K562 (cell line): Measurements from ENCODE around the gene ST6GALNAC2. TPM values are rescaled to one million over a fixed set of nuclear protein-coding genes. Genes with fewer than 3 reads are reported as not detected.

ENCODE experiments used
- ARID2 ChIP-seq: fragments of 450-650 bp; IDR thresholded peaks from 2 replicates; pipeline ENCODE4 v1.6.1; 2017; ENCODE audit warnings: antibody characterized with exemption, mild to moderate bottlenecking
- COPS2 ChIP-seq: fragments of 450-650 bp; conservative IDR thresholded peaks from 2 replicates; pipeline ENCODE4 v1.6.1; 2016; ENCODE audit warnings: mild to moderate bottlenecking, moderate library complexity
- FOXM1 ChIP-seq, 2 experiments: fragments of 450-650 bp in 1 of 2; sonication (generic) in 1 of 2; formaldehyde crosslinking in 1 of 2; IDR thresholded peaks; 2 replicates each; pipeline versions ENCODE4 v1.6.1 to v1.9.0; 2017 to 2022; ENCODE audit warnings: low read depth in 2 of 2, mild to moderate bottlenecking in 2 of 2, missing genetic modification reagents in 1 of 2, moderate library complexity in 1 of 2
- JUN ChIP-seq, 2 experiments: sonication (generic) in 1 of 2; formaldehyde crosslinking in 1 of 2; IDR thresholded peaks; 2 replicates each; pipeline versions ENCODE4 v1.6.1 to v1.8.0; 2012 to 2022; ENCODE audit warnings: borderline replicate concordance in 2 of 2, mild to moderate bottlenecking in 2 of 2, improper control_type of control experiment in 1 of 2, low read depth in 1 of 2, low read length in 1 of 2, missing genetic modification reagents in 1 of 2
- MNT ChIP-seq, 2 experiments: fragments of 450-650 bp; conservative IDR thresholded peaks; 2 replicates each; pipeline ENCODE4 v1.6.1; 2017; ENCODE audit warnings: mild to moderate bottlenecking in 2 of 2, moderate library complexity in 2 of 2
- NEUROD1 ChIP-seq: fragments of 150-350 bp; IDR thresholded peaks from 2 replicates; pipeline ENCODE4 v1.6.1; 2014; ENCODE audit warnings: borderline replicate concordance, low read length, low read depth; ENCODE audit not compliant: partially characterized antibody
- OTX1 ChIP-seq: fragments of 450-650 bp; formaldehyde crosslinking; IDR thresholded peaks from 2 replicates; pipeline ENCODE4 v1.4.0; 2022; ENCODE audit warnings: mild to moderate bottlenecking
- PHB ChIP-seq: fragments of 250-450 bp; sonication (Bioruptor Pico); IDR thresholded peaks from 2 replicates; pipeline ENCODE4 v1.5.0; 2021
- POLR2AphosphoS2 ChIP-seq: IDR thresholded peaks from 2 replicates; pipeline ENCODE4 v1.6.1; 2012; ENCODE audit warnings: low read length, improper control_type of control experiment
- PPARD ChIP-seq: fragments of 250-450 bp; sonication (Bioruptor Pico); IDR thresholded peaks from 2 replicates; pipeline ENCODE4 v1.8.0; 2022; ENCODE audit warnings: inconsistent platforms, mild to moderate bottlenecking, moderate library complexity
- SMARCA5 ChIP-seq: fragments of 450-650 bp; IDR thresholded peaks from 2 replicates; pipeline ENCODE4 v1.6.1; 2016
- SMARCE1 ChIP-seq: fragments of 450-650 bp; IDR thresholded peaks from 2 replicates; pipeline ENCODE4 v1.7.1; 2016; ENCODE audit warnings: mild to moderate bottlenecking
- TGIF2 ChIP-seq: sonication (generic); formaldehyde crosslinking; IDR thresholded peaks from 2 replicates; pipeline ENCODE4 v1.8.1; 2022; ENCODE audit warnings: mild to moderate bottlenecking, missing genetic modification reagents, moderate library complexity
- ZKSCAN3 ChIP-seq: fragments of 250-450 bp; sonication (Bioruptor Pico); IDR thresholded peaks from 2 replicates; pipeline ENCODE4 v1.4.0; 2020
- polyA plus RNA-seq, 8 experiments: library from polyadenylated mRNA; depleted of rRNA in 4 of 8; stranded (reverse) in 5 of 8; unstranded in 3 of 8; fragments of >200 nt; fragmentation: Nextera tagmentation in 2 of 8; fragmentation: Illumina TruSeq in 1 of 8; extraction: Ambion mirVana in 2 of 8; extraction: Trizol in 1 of 8; gene quantifications; 2 replicates each; pipeline versions ENCODE4 v1.2.1 to v1.2.3, GENCODE V29; 2011 to 2014; ENCODE audit warnings: inconsistent platforms in 1 of 8, missing spikeins in 1 of 8
- total RNA-seq, 7 experiments: library from RNA; depleted of rRNA in 6 of 7; stranded (reverse); fragments of >200 nt in 6 of 7; fragmentation: Illumina TruSeq in 2 of 7; extraction: Trizol in 2 of 7; gene quantifications; 2 replicates each; pipeline versions ENCODE4 v1.2.1 to v1.2.3, GENCODE V29; 2011 to 2021; ENCODE audit warnings: low replicate concordance in 1 of 7
- TF ChIP-seq, protein P1 (sequence below): fragments of 250-450 bp; sonication (Bioruptor Pico); IDR thresholded peaks from 2 replicates; pipeline ENCODE4 v1.8.0; 2021; ENCODE audit warnings: borderline replicate concordance, mild to moderate bottlenecking, moderate library complexity; ENCODE audit not compliant: poor library complexity, severe bottlenecking
- TF ChIP-seq, protein P2 (sequence below): fragments of 450-650 bp; formaldehyde crosslinking; conservative IDR thresholded peaks from 2 replicates; pipeline ENCODE4 v1.4.0; 2022; ENCODE audit warnings: mild to moderate bottlenecking, missing genetic modification characterization
- TF ChIP-seq, protein P3 (sequence below), 3 experiments: IDR thresholded peaks in 2 of 3; conservative IDR thresholded peaks in 1 of 3; 2 replicates each; pipeline ENCODE4 v1.5.1; 2011 to 2012; ENCODE audit warnings: low read length in 3 of 3, mild to moderate bottlenecking in 3 of 3, control low read depth in 2 of 3, improper control_type of control experiment in 1 of 3, inconsistent platforms in 1 of 3, low read depth in 1 of 3, mixed read lengths in 1 of 3, moderate library complexity in 1 of 3; ENCODE audit not compliant: insufficient read depth in 2 of 3

ST6GALNAC2 gene
- total and polyA plus RNA-seq, 9 of the 15 experiments (the other 6 are each of a cell fraction or from before 2014, with no cell fraction given): 0.18 TPM; not detected in 8

GRCh38 chr17:76547642-76548202 lies 37.9 kb downstream of the ST6GALNAC2 start (continued):
- TF ChIP-seq JUN (IDR thresholded peaks at IDR 0.05; ENCODE audit: borderline replicate concordance, low read depth, low read length) (no peak), JUN (CRISPR knock-in tag; IDR thresholded peaks at IDR 0.05; ENCODE audit: borderline replicate concordance) (no peak), COPS2 (no peak), SMARCE1 (no peak), POLR2AphosphoS2 (no peak), SMARCA5 (peak; percentile 63; the same call in 1 of the 2 replicates), NEUROD1 (no peak), ZKSCAN3 (CRISPR knock-in tag) (no peak), PHB (CRISPR knock-in tag) (no peak), OTX1 (peak; percentile 3; the same call in 1 of the 2 replicates), TGIF2 (CRISPR knock-in tag) (no peak), MNT (conservative IDR thresholded peaks at IDR 0.05) (no peak), ARID2 (0 out of 2 replicates have a peak, but pooled peaks have one; percentile 26), FOXM1 (IDR thresholded peaks at IDR 0.05; ENCODE audit: low read depth) (no peak), FOXM1 (CRISPR knock-in tag; IDR thresholded peaks at IDR 0.05; ENCODE audit: low read depth) (no peak), PPARD (no peak)
- TF ChIP-seq, protein P1, sequence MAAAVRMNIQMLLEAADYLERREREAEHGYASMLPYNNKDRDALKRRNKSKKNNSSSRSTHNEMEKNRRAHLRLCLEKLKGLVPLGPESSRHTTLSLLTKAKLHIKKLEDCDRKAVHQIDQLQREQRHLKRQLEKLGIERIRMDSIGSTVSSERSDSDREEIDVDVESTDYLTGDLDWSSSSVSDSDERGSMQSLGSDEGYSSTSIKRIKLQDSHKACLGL (CRISPR knock-in tag): no peak
- TF ChIP-seq, protein P2, sequence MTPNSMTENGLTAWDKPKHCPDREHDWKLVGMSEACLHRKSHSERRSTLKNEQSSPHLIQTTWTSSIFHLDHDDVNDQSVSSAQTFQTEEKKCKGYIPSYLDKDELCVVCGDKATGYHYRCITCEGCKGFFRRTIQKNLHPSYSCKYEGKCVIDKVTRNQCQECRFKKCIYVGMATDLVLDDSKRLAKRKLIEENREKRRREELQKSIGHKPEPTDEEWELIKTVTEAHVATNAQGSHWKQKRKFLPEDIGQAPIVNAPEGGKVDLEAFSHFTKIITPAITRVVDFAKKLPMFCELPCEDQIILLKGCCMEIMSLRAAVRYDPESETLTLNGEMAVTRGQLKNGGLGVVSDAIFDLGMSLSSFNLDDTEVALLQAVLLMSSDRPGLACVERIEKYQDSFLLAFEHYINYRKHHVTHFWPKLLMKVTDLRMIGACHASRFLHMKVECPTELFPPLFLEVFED (CRISPR knock-in tag): no peak
- TF ChIP-seq, protein P3, sequence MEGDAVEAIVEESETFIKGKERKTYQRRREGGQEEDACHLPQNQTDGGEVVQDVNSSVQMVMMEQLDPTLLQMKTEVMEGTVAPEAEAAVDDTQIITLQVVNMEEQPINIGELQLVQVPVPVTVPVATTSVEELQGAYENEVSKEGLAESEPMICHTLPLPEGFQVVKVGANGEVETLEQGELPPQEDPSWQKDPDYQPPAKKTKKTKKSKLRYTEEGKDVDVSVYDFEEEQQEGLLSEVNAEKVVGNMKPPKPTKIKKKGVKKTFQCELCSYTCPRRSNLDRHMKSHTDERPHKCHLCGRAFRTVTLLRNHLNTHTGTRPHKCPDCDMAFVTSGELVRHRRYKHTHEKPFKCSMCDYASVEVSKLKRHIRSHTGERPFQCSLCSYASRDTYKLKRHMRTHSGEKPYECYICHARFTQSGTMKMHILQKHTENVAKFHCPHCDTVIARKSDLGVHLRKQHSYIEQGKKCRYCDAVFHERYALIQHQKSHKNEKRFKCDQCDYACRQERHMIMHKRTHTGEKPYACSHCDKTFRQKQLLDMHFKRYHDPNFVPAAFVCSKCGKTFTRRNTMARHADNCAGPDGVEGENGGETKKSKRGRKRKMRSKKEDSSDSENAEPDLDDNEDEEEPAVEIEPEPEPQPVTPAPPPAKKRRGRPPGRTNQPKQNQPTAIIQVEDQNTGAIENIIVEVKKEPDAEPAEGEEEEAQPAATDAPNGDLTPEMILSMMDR (IDR thresholded peaks at IDR 0.05 in 2 of 3, conservative IDR thresholded peaks at IDR 0.05 in 1 of 3; ENCODE audit: insufficient read depth in 2 of 3, low read depth in 1 of 3, low read length in 3 of 3): no peak
